Nephron (organoid): ENCODE measurements around the gene SH3YL1.
A peak's percentile ranks its signal among the peaks of the same experiment; 100 is the strongest.

Experiments used
- H3K27ac Mint-ChIP-seq, 3 experiments: 2 replicates each; pipeline ENCODE4 v1.8.0; 2020; ENCODE audit warnings: mixed read lengths in 3 of 3, mild to moderate bottlenecking in 2 of 3, moderate library complexity in 1 of 3
- H3K27me3 Mint-ChIP-seq: 2 replicates; pipeline ENCODE4 v1.8.0; 2021; ENCODE audit warnings: low read depth, mild to moderate bottlenecking, moderate library complexity, mixed read lengths
- H3K36me3 Mint-ChIP-seq: 2 replicates; pipeline ENCODE4 v1.8.0; 2020; ENCODE audit warnings: low read depth, mixed read lengths
- H3K4me1 Mint-ChIP-seq: 2 replicates; pipeline ENCODE4 v1.8.0; 2020; ENCODE audit warnings: mixed read lengths
- H3K4me3 Mint-ChIP-seq, 3 experiments: 2 replicates each; pipeline ENCODE4 v1.8.0; 2020; ENCODE audit warnings: mild to moderate bottlenecking in 3 of 3, mixed read lengths in 3 of 3, moderate library complexity in 2 of 3
- H3K9me3 Mint-ChIP-seq: 2 replicates; pipeline ENCODE4 v1.8.0; 2020; ENCODE audit warnings: mixed read lengths
- TF ChIP-seq, protein P1 (sequence below), 3 experiments: fragments of 200-600 bp; sonication (generic); IDR thresholded peaks; one replicate each; pipeline ENCODE4 v1.5.0; 2021; ENCODE audit warnings: antibody characterized with exemption in 3 of 3; ENCODE audit not compliant: unreplicated experiment in 3 of 3

The SH3YL1 gene

DNA sequence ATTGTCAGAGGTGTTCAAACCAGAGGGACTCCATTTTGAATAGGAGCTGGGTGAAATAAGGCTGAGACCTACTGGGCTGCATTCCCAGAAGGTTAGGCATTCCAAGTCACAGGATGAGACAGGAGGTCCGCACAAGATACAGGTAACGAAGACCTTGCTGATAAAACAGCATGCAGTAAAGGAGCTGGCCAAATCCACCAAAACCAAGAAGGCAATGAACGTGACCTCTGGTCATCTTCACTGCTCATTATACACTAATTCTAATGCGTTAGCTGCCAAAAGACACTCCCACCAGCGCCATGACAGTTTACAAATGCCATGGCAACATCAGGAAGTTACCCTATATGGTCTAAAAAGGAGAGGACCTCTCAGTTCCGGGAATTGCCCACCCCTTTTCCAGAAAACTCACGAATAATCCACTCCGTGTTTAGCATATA, 10.6 kb downstream of the SH3YL1 start:
- Mint-ChIP-seq H3K9me3 (peaks cover 5% of the 10 kb centered on the region), H3K4me3 (no peak overlapping the region)

GRCh38 chr2:252001-252602, 11.7 kb downstream of the SH3YL1 start:
- H3K27ac Mint-ChIP-seq: peak overlapping the region; percentile 23 to 76 (median 62)
- TF ChIP-seq, protein P1, sequence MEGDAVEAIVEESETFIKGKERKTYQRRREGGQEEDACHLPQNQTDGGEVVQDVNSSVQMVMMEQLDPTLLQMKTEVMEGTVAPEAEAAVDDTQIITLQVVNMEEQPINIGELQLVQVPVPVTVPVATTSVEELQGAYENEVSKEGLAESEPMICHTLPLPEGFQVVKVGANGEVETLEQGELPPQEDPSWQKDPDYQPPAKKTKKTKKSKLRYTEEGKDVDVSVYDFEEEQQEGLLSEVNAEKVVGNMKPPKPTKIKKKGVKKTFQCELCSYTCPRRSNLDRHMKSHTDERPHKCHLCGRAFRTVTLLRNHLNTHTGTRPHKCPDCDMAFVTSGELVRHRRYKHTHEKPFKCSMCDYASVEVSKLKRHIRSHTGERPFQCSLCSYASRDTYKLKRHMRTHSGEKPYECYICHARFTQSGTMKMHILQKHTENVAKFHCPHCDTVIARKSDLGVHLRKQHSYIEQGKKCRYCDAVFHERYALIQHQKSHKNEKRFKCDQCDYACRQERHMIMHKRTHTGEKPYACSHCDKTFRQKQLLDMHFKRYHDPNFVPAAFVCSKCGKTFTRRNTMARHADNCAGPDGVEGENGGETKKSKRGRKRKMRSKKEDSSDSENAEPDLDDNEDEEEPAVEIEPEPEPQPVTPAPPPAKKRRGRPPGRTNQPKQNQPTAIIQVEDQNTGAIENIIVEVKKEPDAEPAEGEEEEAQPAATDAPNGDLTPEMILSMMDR (IDR thresholded peaks at IDR 0.05; ENCODE audit: unreplicated experiment in 3 of 3): no peak
- no peaks in the 10 kb centered on the region for H3K9me3 Mint-ChIP-seq
- H3K36me3 Mint-ChIP-seq: peaks cover 22% of the 10 kb centered on the region
- no peaks in the 10 kb centered on the region for H3K27me3 Mint-ChIP-seq
- no peak overlapping the region for H3K4me3 Mint-ChIP-seq
- peaks cover 17% of the 10 kb centered on the region for H3K4me1 Mint-ChIP-seq

More for the DNA sequence above, 10.6 kb downstream of the SH3YL1 start:
- Mint-ChIP-seq H3K27ac (no peak overlapping the region), H3K27me3 (no peaks in the 10 kb centered on the region), H3K4me1 (peaks cover 16% of the 10 kb centered on the region), H3K36me3 (peaks cover 23% of the 10 kb centered on the region)
- TF ChIP-seq, protein P1 (IDR thresholded peaks at IDR 0.05; ENCODE audit: unreplicated experiment in 3 of 3): no peak

DNA sequence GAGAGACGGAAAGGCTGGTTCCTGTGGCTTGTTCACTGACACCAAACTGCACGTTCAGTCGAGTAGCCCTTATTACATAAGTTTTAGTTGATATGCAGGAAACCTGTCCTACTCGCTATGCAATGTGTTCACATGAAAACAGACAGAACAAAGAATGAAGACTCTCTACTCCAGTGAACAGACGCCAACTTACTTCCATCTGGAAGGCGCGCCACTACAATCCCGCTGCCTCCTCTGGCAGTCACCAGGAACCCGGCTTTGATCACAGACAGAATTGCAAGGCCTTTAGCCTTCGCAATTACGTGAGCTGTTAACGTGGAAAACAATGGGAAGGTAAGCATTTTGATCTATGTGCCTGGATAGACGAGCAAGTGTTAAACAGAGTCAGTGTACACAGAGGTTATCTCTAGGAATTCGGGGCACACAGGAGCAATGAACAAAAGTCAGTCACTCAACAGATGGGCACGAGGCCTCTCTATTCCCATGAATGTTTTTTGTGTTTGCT, 14.2 kb downstream of the SH3YL1 start:
- H3K4me1 Mint-ChIP-seq: peaks cover 21% of the 10 kb centered on the region
- H3K36me3 Mint-ChIP-seq: peaks cover 35% of the 10 kb centered on the region
- no peaks in the 10 kb centered on the region for H3K27me3 Mint-ChIP-seq
- TF ChIP-seq, protein P1 (IDR thresholded peaks at IDR 0.05; ENCODE audit: unreplicated experiment in 3 of 3): no peak
- H3K9me3 Mint-ChIP-seq: no peaks in the 10 kb centered on the region
- no peak overlapping the region for H3K27ac Mint-ChIP-seq
- H3K4me3 Mint-ChIP-seq: no peak overlapping the region

DNA sequence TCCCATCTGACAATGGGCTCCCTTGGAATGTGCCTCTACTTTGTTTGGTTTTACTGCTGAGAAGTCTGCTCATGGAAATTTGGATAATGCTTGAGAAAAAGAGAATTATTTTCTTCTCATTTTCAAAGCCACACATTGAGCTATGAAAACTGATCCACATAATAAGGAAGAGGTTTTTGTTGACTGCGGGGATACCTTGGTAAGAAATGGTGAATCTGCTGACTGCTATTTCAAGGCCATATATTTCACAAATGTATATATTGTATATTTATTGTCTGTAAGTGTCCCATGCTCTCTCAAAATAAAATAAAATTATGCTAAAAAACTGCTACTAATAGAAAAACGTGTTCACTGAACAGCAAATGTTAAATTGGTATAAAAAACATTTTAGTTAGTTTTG, 15.1 kb downstream of the SH3YL1 start:
- peaks cover under 1% of the 10 kb centered on the region for H3K9me3 Mint-ChIP-seq
- H3K36me3 Mint-ChIP-seq: peaks cover 44% of the 10 kb centered on the region
- H3K4me1 Mint-ChIP-seq: peaks cover 15% of the 10 kb centered on the region
- no peaks in the 10 kb centered on the region for H3K27me3 Mint-ChIP-seq
- TF ChIP-seq, protein P1 (IDR thresholded peaks at IDR 0.05; ENCODE audit: unreplicated experiment in 3 of 3): no peak
- no peak overlapping the region for H3K4me3 Mint-ChIP-seq
- no peak overlapping the region for H3K27ac Mint-ChIP-seq

GRCh38 chr2:246489-247144, 17.2 kb downstream of the SH3YL1 start:
- peaks cover 9% of the 10 kb centered on the region for H3K4me1 Mint-ChIP-seq

More at GRCh38 chr2:246489-247144, 17.2 kb downstream of the SH3YL1 start:
- Mint-ChIP-seq H3K27me3 (no peaks in the 10 kb centered on the region), H3K36me3 (peaks cover 59% of the 10 kb centered on the region), H3K9me3 (peaks cover 13% of the 10 kb centered on the region), H3K4me3 (no peak overlapping the region), H3K27ac (peak overlapping the region; percentile 47 to 52 (median 47))
- TF ChIP-seq, protein P1 (IDR thresholded peaks at IDR 0.05; ENCODE audit: unreplicated experiment in 3 of 3): peak; percentile 35 to 61 (median 44)
